Effector memory CD4-positive, alpha-beta T cell (primary cell): ENCODE measurements around the gene CPEB4.

ENCODE experiments used
- DNase-seq, 3 donors: peaks; one replicate each; pipeline ENCODE4 v3.0.0-alpha.2; 2020
- H3K27ac ChIP-seq: 2 replicates; pipeline ENCODE4 v1.7.0; 2013; ENCODE audit warnings: mild to moderate bottlenecking, low read length, moderate library complexity; ENCODE audit not compliant: insufficient read depth, poor library complexity, severe bottlenecking
- H3K27me3 ChIP-seq: replicated peaks from 2 replicates; pipeline ENCODE4 v1.7.0; 2013; ENCODE audit warnings: mild to moderate bottlenecking, low read length; ENCODE audit not compliant: insufficient read depth, control insufficient read depth, poor library complexity, severe bottlenecking
- H3K36me3 ChIP-seq: 2 replicates; pipeline ENCODE4 v1.7.0; 2013; ENCODE audit warnings: mild to moderate bottlenecking, low read length, moderate library complexity; ENCODE audit not compliant: control insufficient read depth, insufficient read depth
- H3K4me1 ChIP-seq: 2 replicates; pipeline ENCODE4 v1.7.0; 2013; ENCODE audit warnings: low read length, mild to moderate bottlenecking; ENCODE audit not compliant: control insufficient read depth, insufficient read depth, poor library complexity, severe bottlenecking
- H3K4me3 ChIP-seq: 2 replicates; pipeline ENCODE4 v1.7.0; 2013; ENCODE audit warnings: low read length, low read depth, mild to moderate bottlenecking; ENCODE audit not compliant: insufficient read depth, poor library complexity, severe bottlenecking
- H3K9me3 ChIP-seq: 2 replicates; pipeline ENCODE4 v1.7.0; 2013; ENCODE audit warnings: mild to moderate bottlenecking, low read length, moderate library complexity; ENCODE audit not compliant: control insufficient read depth

The CPEB4 gene

DNA sequence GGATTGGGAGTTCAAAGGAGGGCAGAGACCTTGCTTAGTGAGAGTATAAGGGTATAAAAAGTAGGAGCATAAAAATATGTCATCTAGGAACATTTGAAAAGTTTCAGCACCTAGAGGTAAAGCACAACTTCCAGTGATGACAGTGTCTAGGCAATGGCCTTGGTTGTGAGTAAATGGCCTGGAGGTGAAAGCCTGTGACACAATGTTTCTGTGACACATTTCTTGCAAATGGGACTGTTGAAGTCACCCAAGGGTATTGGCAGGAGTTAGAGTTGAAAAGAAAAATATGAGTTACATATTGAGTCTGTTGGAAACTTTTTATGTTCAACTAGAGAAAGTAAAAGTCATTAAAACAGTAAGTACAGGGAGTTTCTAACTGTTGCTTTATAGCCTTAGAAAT lies 115.6 kb downstream of the CPEB4 start:
- Histone ChIP-seq H3K27ac (no peak overlapping the region), H3K36me3 (no peaks in the 10 kb centered on the region), H3K4me3 (no peak overlapping the region), H3K9me3 (no peaks in the 10 kb centered on the region), H3K27me3 (no peaks in the 10 kb centered on the region), H3K4me1 (no peaks in the 10 kb centered on the region)
- DNase-seq: no peak

- no peak for DNase-seq
- Histone ChIP-seq H3K27me3 (no peaks in the 10 kb centered on the region), H3K4me3 (no peak overlapping the region), H3K9me3 (no peaks in the 10 kb centered on the region), H3K4me1 (no peaks in the 10 kb centered on the region), H3K27ac (no peak overlapping the region), H3K36me3 (no peaks in the 10 kb centered on the region)
These were observed 120.8 kb downstream of the CPEB4 start for GRCh38 chr5:174008922-174009321.

GRCh38 chr5:174010365-174010764 lies 122.2 kb downstream of the CPEB4 start:
- no peak for DNase-seq

DNA sequence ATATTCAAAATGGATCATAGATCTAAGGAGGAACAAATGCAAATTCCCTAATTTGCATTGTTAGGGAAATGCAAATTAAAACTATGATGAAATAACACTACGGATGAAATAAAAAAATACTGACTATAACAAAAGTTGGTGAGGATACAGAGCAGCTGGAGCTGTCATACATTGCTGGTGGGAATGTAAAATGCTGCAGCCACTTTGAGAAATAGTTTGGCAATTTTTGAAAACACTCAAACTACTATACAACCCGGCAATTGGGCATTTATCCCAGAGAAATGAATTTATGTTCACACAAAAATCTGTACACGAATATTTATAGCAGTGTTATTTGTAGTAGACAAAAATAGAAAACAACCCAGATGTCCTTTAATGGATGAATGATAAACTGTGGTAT lies 123.3 kb downstream of the CPEB4 start:
- Histone ChIP-seq H3K27me3 (no peaks in the 10 kb centered on the region), H3K36me3 (no peaks in the 10 kb centered on the region), H3K4me3 (no peak overlapping the region), H3K9me3 (no peaks in the 10 kb centered on the region), H3K4me1 (no peaks in the 10 kb centered on the region), H3K27ac (no peak overlapping the region)
- DNase-seq: no peak

More at GRCh38 chr5:174010365-174010764, 122.2 kb downstream of the CPEB4 start:
- Histone ChIP-seq H3K9me3 (no peaks in the 10 kb centered on the region), H3K27me3 (no peaks in the 10 kb centered on the region), H3K4me1 (no peaks in the 10 kb centered on the region), H3K27ac (no peak overlapping the region), H3K36me3 (no peaks in the 10 kb centered on the region), H3K4me3 (no peak overlapping the region)
